Peyer's patch (tissue), 4 donors: ENCODE measurements around the gene KRT37.
"Not testable (repeated sequence)": the region's sequence is repeated elsewhere in the genome, so short reads cannot be mapped to it uniquely, and the experiment has no call there.

Experiments used
- CTCF ChIP-seq, 6 experiments: fragments of 450-650 bp in 4 of 6; fragments of 200-600 bp in 2 of 6; sonication (generic) in 1 of 6; IDR thresholded peaks; one replicate each; pipeline ENCODE4 v1.5.1; 2017 to 2019; ENCODE audit warnings: antibody characterized with exemption in 6 of 6, mild to moderate bottlenecking in 3 of 6, moderate library complexity in 1 of 6
- POLR2A ChIP-seq, 2 donors: fragments of 450-650 bp; IDR thresholded peaks; one replicate each; pipeline ENCODE4 v1.5.1; 2017; ENCODE audit warnings: antibody characterized with exemption in 2 of 2, mild to moderate bottlenecking in 2 of 2, moderate library complexity in 2 of 2

DNA sequence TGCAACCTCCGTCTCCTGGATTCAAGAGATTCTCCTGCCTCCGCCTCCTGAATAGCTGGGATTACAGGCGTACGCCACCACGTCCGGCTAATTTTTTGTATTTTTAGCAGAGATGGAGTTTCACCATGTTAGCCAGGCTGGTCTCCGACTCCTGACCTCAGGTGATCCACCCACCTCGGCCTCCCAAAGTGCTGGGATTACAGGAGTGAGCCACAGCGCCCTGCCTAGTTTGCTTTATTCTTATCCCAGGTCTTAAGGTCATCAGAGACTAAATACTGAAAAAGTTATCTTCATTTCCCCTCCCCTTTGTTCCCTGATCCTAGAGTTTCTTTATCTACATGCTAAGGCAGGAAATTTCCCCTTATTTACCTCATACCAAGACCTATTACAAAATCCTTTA, 6.0 kb upstream of the KRT37 start:
- TF ChIP-seq CTCF, POLR2A (IDR thresholded peaks at IDR 0.05): not testable (repeated sequence)
